Activated CD4-positive, alpha-beta T cell treated with anti-CD3 and anti-CD28 coated beads for 36 hours (primary cell): Measurements from ENCODE around the gene MIA. TPM values are rescaled to one million over a fixed set of nuclear protein-coding genes. Genes with fewer than 3 reads are reported as not detected.

Experiments used
- ATAC-seq: fragments of 200-7000 bp; cut with Tn5 transposase; one replicate; pipeline ENCODE4 v1.10.0; 2021; ENCODE audit warnings: mild to moderate bottlenecking, moderate library complexity
- CTCF ChIA-PET: fragments of 350-600 bp; sonication (Branson Sonifier 250); formaldehyde crosslinking; loops from one replicate; lab custom pipeline; 2021; ENCODE audit warnings: antibody characterized with exemption; lab: Charles Lee
- POLR2A ChIA-PET: fragments of 350-600 bp; sonication (Branson Sonifier 250); formaldehyde crosslinking; loops from one replicate; lab custom pipeline; 2021; ENCODE audit warnings: antibody characterized with exemption, inconsistent platforms; lab: Charles Lee
- DNase-seq: peaks from one replicate; pipeline ENCODE4 v3.0.0-alpha.2; 2020
- H3K27ac Mint-ChIP-seq: one replicate; pipeline ENCODE4 v1.8.0; 2021; ENCODE audit warnings: mixed read lengths
- H3K27me3 Mint-ChIP-seq: one replicate; pipeline ENCODE4 v1.8.0; 2021; ENCODE audit warnings: mixed read lengths
- H3K36me3 Mint-ChIP-seq: one replicate; pipeline ENCODE4 v1.8.0; 2021; ENCODE audit warnings: low read depth, mixed read lengths
- H3K4me1 Mint-ChIP-seq: one replicate; pipeline ENCODE4 v1.8.0; 2021; ENCODE audit warnings: mixed read lengths
- H3K4me3 Mint-ChIP-seq: one replicate; pipeline ENCODE4 v1.8.0; 2021; ENCODE audit warnings: mild to moderate bottlenecking, moderate library complexity, mixed read lengths
- H3K9me3 Mint-ChIP-seq: one replicate; pipeline ENCODE4 v1.8.0; 2021; ENCODE audit warnings: low read depth, mixed read lengths
- intact Hi-C, 2 experiments: fragments of 100-400 bp; cut with DNase I in 1 of 2; cut with micrococcal nuclease in 1 of 2; formaldehyde crosslinking; loops; one replicate each; pipeline versions ENCODE4 v1.14.2 to v1.15.1; 2022 to 2024; cut with DNase I, micrococcal nuclease
- total RNA-seq, 2 experiments: library from RNA; stranded (reverse); gene quantifications; one replicate each; pipeline ENCODE4 v1.2.3, GENCODE V29; 2021

The MIA gene
- total RNA-seq, 2 experiments from 2014 or later, result 0.57 TPM; not detected in 1

- POLR2A ChIA-PET, result interaction anchor here (0.6 to 1.0 kb wide), 2 partner anchors 24 to 52 kb away, joined by 3 to 4 read pairs; partner anchors contain the start of gene ACTMAP
- intact Hi-C loops, result loop anchor here in 1 of 2 experiments (5.0 kb wide), 1 partner anchor 970 kb away; the partner anchor contains the start of gene DYRK1B
- H3K9me3 Mint-ChIP-seq, result no peaks in the 10 kb centered on the region
- peaks cover 40% of the 10 kb centered on the region for H3K36me3 Mint-ChIP-seq
- H3K27ac Mint-ChIP-seq, result peak overlapping the region; percentile 93
- H3K4me3 Mint-ChIP-seq, result peak overlapping the region; percentile 91
- no peaks in the 10 kb centered on the region for H3K27me3 Mint-ChIP-seq
- CTCF ChIA-PET, result interaction anchor here (0.6 to 1.1 kb wide), 5 partner anchors 24 to 378 kb away, joined by 3 to 7 read pairs (median 3); partner anchors contain the start of genes ACTMAP, COQ8B, ITPKC and RAB4B
- DNase-seq (peak; percentile 13), ATAC-seq (no peak)
- H3K4me1 Mint-ChIP-seq, result peaks cover 82% of the 10 kb centered on the region
These were observed 27.2 kb downstream of the MIA start for GRCh38 chr19:40802300-40803169.

DNA sequence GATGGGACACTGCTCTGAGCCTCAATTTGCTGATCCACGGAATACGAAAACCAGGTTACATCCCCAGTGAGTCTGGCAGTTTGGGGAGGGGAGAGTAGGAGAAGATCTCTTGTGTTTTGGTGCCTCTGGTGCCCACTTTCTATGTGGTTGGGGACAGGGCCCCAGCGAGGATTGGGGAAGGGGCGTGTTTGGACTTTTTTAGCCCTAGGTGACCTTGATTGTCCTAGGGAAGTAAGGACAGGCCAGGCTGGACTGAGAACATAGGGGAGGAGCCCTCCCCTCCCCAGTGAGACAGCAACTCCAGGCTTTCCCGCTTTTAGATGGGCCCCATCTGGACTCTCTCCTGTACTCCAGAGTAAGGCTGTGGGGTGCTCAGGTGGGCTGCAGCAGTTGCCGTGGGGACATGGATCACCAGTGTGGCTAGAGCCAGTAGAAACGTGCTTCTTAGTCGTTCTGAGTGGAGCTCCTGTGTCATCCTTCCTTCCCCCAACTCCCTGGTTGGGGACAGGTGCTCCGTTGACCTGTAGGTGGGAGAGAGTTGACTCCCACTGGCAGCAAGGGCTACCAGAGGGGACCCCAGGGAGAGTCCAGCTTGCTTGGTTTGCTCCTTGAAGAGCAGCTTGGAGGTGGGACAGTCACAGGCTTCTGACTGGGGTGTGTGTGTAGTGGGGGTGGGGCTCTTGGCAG lies 28.0 kb downstream of the MIA start:
- DNase-seq (no peak), ATAC-seq (no peak)
- H3K9me3 Mint-ChIP-seq, result no peaks in the 10 kb centered on the region
- H3K4me3 Mint-ChIP-seq, result peak overlapping the region; percentile 91
- H3K27ac Mint-ChIP-seq, result peak overlapping the region; percentile 93
- intact Hi-C loops, result loop anchor here in 1 of 2 experiments (5.0 kb wide), 1 partner anchor 971 kb away; the partner anchor contains the start of gene DYRK1B
- POLR2A ChIA-PET, result interaction anchor here (0.6 to 1.0 kb wide), 3 partner anchors 48 to 188 kb away, joined by 3 to 4 read pairs (median 4); partner anchors contain the start of gene ACTMAP
- CTCF ChIA-PET, result interaction anchor here (0.6 to 1.1 kb wide), 4 partner anchors 45 to 379 kb away, joined by 3 to 7 read pairs (median 3); partner anchors contain the start of genes ACTMAP, COQ8B and ITPKC
- no peaks in the 10 kb centered on the region for H3K27me3 Mint-ChIP-seq
- peaks cover 41% of the 10 kb centered on the region for H3K36me3 Mint-ChIP-seq
- peaks cover 79% of the 10 kb centered on the region for H3K4me1 Mint-ChIP-seq

DNA sequence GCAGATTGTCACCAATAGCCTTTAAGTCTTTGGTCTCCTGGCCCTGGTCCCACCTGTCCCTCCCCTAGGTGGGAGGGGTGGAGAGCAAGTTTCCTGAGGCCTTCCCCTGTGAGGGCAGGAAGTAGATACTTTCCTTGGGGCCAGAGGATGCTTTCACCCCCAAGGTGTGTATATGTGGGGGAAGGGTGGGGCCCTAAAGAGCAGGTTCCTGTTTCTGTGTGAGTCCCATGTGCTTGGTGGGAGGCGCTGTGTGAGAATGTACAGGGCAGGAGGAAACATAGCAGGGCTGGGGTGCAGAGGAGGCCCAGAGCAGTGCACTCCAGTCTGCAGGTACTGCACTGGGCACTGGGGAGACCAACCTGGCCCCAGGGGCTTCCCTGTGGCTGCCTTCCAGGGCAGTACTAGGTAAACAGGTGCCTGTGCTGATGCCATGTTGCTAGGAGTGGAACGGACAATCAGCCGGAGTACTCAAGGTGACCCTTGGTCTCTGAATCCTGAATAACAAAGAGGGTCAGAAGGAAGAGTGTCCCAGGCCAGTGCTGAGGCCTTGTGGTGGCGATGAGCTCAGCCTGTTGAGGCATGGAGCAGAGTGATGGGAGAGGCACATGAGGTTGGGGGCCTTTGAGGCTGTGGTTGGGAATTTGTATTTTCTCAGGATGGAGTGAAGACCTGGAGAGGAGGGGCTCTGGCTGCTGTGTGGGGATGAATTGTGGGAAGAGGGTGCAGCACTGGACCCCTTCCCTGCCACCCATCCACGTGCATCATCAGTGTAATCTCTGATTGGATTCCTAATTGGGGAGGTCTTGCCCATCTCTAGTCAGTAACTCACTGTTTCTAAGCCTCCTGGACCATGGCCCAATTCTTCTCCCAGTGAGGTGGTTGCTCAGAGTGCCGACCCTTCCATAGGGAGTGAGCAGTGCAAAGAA lies 28.8 kb downstream of the MIA start:
- ChIA-PET POLR2A (interaction anchor here (0.6 to 1.4 kb wide), 4 partner anchors 26 to 189 kb away, joined by 3 to 4 read pairs (median 4); partner anchors contain the start of genes ACTMAP and RAB4B), CTCF (interaction anchor here (0.6 to 2.0 kb wide), 5 partner anchors 20 to 1935 kb away, joined by 3 to 7 read pairs (median 3); partner anchors contain the start of genes ACTMAP, COQ8B and ITPKC)

GRCh38 chr19:40804783-40805242 lies 29.5 kb downstream of the MIA start:
- peak overlapping the region; percentile 93 for H3K27ac Mint-ChIP-seq
- ChIA-PET POLR2A (interaction anchor here (1.4 kb wide), 1 partner anchor 26 kb away, joined by 4 read pairs; the partner anchor contains the start of gene RAB4B), CTCF (interaction anchor here (0.6 to 2.5 kb wide), 6 partner anchors 19 to 1936 kb away, joined by 3 to 10 read pairs (median 3); no protein-coding TSS in a partner anchor)
- no peak for ATAC-seq
- H3K9me3 Mint-ChIP-seq, result no peaks in the 10 kb centered on the region
- peaks cover 43% of the 10 kb centered on the region for H3K36me3 Mint-ChIP-seq
- DNase-seq, result peak; percentile 36
- intact Hi-C loops, result loop anchor here in 1 of 2 experiments (5.0 kb wide), 1 partner anchor 973 kb away; the partner anchor contains the start of gene DYRK1B
- no peaks in the 10 kb centered on the region for H3K27me3 Mint-ChIP-seq
- peaks cover 76% of the 10 kb centered on the region for H3K4me1 Mint-ChIP-seq
- H3K4me3 Mint-ChIP-seq, result peak overlapping the region; percentile 91

More for the DNA sequence above, 28.8 kb downstream of the MIA start:
- Mint-ChIP-seq H3K9me3 (no peaks in the 10 kb centered on the region), H3K4me3 (peak overlapping the region; percentile 91), H3K27me3 (no peaks in the 10 kb centered on the region), H3K27ac (peak overlapping the region; percentile 93), H3K4me1 (peaks cover 76% of the 10 kb centered on the region), H3K36me3 (peaks cover 43% of the 10 kb centered on the region)
- DNase-seq (peak; percentile 80), ATAC-seq (peak; percentile 63)
- intact Hi-C loops, result loop anchor here in 1 of 2 experiments (5.0 kb wide), 1 partner anchor 972 kb away; the partner anchor contains the start of gene DYRK1B

DNA sequence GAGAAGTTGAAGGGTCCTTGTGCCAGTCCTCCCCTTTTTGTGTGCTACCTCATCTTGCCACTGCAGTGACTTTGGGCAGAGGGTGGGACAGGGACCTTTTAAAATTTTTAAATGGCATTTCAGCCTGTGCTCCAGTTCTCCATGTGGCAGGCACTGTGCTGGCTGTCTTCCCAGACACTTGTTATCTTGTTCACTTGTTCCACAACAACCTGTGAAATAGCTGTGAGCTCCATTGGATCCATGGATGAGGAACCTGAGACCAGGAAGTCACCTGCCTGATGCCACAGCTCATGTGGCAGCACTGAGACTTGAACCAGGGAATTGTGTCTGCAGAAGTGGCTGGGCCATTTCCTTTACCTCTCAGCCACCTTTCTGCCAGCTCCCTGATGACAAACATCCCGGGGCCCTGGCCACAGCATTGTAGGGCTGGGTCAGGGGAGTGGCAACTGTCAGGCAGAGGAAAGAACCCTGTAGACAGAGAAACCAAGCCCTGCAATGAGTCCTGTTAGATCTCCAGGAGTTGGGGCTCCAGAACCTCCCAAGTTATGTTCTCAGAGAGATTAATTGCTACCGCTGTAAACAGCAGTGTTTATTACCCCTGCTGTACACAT lies 30.0 kb downstream of the MIA start:
- ATAC-seq (no peak), DNase-seq (peak; percentile 61)
- CTCF ChIA-PET, result interaction anchor here (0.6 to 2.5 kb wide), 10 partner anchors 19 to 1905 kb away, joined by 3 to 17 read pairs (median 4); partner anchors contain the start of genes COQ8B, ITPKC, NFKBIB and RAB4B
- POLR2A ChIA-PET, result interaction anchor here (1.4 kb wide), 1 partner anchor 27 kb away, joined by 4 read pairs; the partner anchor contains the start of gene RAB4B
- Mint-ChIP-seq H3K27ac (peak overlapping the region; percentile 93), H3K9me3 (no peaks in the 10 kb centered on the region), H3K4me3 (peak overlapping the region; percentile 91), H3K36me3 (peaks cover 39% of the 10 kb centered on the region), H3K27me3 (no peaks in the 10 kb centered on the region), H3K4me1 (peaks cover 73% of the 10 kb centered on the region)
- intact Hi-C loops, result no loop called here

DNA sequence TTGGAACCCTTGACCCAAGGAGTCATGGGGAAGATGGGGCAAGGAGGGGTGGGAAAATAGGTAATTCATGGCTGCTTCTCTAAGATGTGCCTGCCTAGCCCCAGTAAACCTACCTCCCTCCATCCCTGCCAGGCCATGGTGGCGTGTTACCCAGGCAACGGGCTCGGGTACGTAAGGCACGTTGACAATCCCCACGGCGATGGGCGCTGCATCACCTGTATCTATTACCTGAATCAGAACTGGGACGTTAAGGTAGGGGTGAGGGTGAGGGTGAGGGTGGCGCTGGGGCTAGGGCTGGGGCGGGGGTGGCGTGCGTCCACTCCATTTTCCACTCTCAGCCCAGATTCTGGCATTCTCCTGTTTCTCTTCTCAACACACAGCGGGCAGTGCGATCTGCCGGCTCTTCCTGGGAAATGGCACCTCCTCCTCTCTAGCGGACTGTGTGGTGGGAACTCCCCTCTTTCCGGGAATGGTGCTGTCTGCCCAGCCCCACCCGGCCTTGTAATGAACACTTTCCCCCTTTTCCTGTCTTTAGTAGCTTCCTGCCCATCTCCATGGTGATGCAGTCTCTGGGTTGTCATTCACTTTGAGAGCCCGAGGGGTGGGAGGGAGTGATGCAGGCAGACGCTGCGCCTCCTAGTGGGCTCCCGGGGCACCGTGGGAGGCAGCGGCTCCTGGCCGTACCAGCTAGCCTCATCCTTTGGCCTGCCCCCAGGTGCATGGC lies 31.3 kb downstream of the MIA start:
- ChIA-PET CTCF (interaction anchor here (0.6 to 3.1 kb wide), 22 partner anchors 8 to 303 kb away, joined by 3 to 26 read pairs (median 4); partner anchors contain the start of genes ACTMAP, COQ8B, EGLN2 and ITPKC), POLR2A (interaction anchor here (0.8 to 1.0 kb wide), 3 partner anchors 8 to 56 kb away, joined by 3 to 10 read pairs (median 4); partner anchors contain the start of genes ACTMAP and EGLN2)
- Mint-ChIP-seq H3K36me3 (peaks cover 36% of the 10 kb centered on the region), H3K27ac (peak overlapping the region; percentile 89), H3K4me3 (peak overlapping the region; percentile 55), H3K4me1 (peaks cover 72% of the 10 kb centered on the region), H3K27me3 (no peaks in the 10 kb centered on the region), H3K9me3 (no peaks in the 10 kb centered on the region)
- ATAC-seq (peak; percentile 51), DNase-seq (peak; percentile 90)
- intact Hi-C loops, result loop anchor here in 1 of 2 experiments (1.0 to 2.0 kb wide), 5 partner anchors 28 to 143 kb away; partner anchors contain the start of genes ACTMAP, COQ8B, ITPKC and NUMBL

DNA sequence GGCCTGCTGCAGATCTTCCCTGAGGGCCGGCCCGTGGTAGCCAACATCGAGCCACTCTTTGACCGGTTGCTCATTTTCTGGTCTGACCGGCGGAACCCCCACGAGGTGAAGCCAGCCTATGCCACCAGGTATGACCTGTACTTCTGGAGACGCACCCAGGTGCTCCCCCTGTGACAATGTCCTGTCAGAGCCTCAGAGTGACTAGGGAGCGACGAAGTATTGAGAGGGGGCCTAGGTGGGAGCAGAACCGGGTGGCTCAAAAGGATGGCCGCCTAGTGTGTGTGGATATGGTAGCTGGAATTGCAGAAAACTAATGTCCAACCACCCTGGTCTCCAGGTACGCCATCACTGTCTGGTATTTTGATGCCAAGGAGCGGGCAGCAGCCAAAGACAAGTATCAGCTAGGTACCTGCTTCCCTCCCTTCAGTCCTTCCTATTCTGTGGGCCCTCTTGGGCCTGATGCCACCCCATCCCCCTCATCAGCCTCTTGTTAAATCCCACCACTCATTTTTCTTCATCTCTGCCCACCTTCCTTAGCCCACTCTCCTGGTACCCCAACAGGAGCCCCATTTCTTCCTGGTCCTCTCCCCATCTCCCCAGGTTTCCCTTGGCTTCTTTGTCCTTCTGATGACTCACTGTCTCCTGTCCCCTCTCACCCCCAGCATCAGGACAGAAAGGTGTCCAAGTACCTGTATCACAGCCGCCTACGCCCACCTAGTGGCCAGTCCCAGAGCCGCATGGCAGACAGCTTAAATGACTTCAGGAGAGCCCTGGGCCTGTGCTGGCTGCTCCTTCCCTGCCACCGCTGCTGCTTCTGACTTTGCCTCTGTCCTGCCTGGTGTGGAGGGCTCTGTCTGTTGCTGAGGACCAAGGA lies 32.1 kb downstream of the MIA start:
- H3K27me3 Mint-ChIP-seq, result peaks cover 2% of the 10 kb centered on the region
- ChIA-PET CTCF (interaction anchor here (0.6 to 3.1 kb wide), 19 partner anchors 9 to 302 kb away, joined by 3 to 26 read pairs (median 4); partner anchors contain the start of genes ACTMAP and RAB4B), POLR2A (interaction anchor here (0.6 to 1.0 kb wide), 4 partner anchors 9 to 26 kb away, joined by 3 to 10 read pairs (median 4); partner anchors contain the start of gene EGLN2)
- peak overlapping the region; percentile 89 for H3K27ac Mint-ChIP-seq
- peak overlapping the region; percentile 55 for H3K4me3 Mint-ChIP-seq
- peaks cover 31% of the 10 kb centered on the region for H3K36me3 Mint-ChIP-seq
- peaks cover 71% of the 10 kb centered on the region for H3K4me1 Mint-ChIP-seq
- no peaks in the 10 kb centered on the region for H3K9me3 Mint-ChIP-seq
- DNase-seq (peak; percentile 51), ATAC-seq (no peak)
- intact Hi-C loops, result loop anchor here in 1 of 2 experiments (1.0 to 2.0 kb wide), 5 partner anchors 29 to 144 kb away; partner anchors contain the start of genes ACTMAP, COQ8B, ITPKC and NUMBL

DNA sequence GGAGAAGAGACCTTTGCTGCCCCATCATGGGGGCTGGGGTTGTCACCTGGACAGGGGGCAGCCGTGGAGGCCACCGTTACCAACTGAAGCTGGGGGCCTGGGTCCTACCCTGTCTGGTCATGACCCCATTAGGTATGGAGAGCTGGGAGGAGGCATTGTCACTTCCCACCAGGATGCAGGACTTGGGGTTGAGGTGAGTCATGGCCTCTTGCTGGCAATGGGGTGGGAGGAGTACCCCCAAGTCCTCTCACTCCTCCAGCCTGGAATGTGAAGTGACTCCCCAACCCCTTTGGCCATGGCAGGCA lies 32.7 kb downstream of the MIA start:
- DNase-seq (no peak), ATAC-seq (no peak)
- peaks cover 3% of the 10 kb centered on the region for H3K27me3 Mint-ChIP-seq
- peaks cover 30% of the 10 kb centered on the region for H3K36me3 Mint-ChIP-seq
- ChIA-PET CTCF (interaction anchor here (0.7 to 3.1 kb wide), 7 partner anchors 10 to 146 kb away, joined by 3 to 26 read pairs (median 5); no protein-coding TSS in a partner anchor), POLR2A (interaction anchor here (0.7 to 0.9 kb wide), 2 partner anchors 9 to 19 kb away, joined by 3 read pairs; partner anchors contain the start of gene EGLN2)
- H3K4me1 Mint-ChIP-seq, result peaks cover 69% of the 10 kb centered on the region
- intact Hi-C loops, result no loop called here
- H3K4me3 Mint-ChIP-seq, result no peak overlapping the region
- no peaks in the 10 kb centered on the region for H3K9me3 Mint-ChIP-seq
- H3K27ac Mint-ChIP-seq, result peak overlapping the region; percentile 89
